Activated T-helper 1 cell treated with anti-CD3 and anti-CD28 coated beads, Interleukin-2, amount 50 U/mL, for 16 hours (primary cell): Measurements from ENCODE around the gene STXBP6.

Experiments used
- DNase-seq, 2 donors: peaks; one replicate each; pipeline ENCODE4 v3.0.0-alpha.2; 2020; ENCODE audit warnings: low read depth in 1 of 2, low spot score in 1 of 2

STXBP6 gene

DNA sequence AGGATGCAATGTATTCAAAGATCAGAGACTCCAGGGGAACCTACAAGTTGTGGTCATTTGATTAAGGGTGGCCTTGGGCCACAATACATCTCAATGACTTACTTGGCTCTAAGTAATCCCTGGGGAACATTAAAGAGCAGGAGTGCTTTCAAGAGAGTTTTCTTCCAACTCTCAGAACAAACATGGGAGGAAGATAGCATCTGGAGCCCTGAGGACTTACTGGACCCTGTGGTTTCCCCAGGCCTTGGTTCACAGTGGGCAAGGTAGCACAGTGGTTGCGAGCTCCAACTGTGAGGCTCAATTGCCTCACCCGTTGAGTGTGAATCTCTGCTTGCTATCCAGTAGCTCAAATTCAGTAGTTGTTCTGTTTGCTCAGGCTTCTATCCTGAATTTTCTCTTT, 32.4 kb downstream of the STXBP6 start:
- DNase-seq = no peak

DNA sequence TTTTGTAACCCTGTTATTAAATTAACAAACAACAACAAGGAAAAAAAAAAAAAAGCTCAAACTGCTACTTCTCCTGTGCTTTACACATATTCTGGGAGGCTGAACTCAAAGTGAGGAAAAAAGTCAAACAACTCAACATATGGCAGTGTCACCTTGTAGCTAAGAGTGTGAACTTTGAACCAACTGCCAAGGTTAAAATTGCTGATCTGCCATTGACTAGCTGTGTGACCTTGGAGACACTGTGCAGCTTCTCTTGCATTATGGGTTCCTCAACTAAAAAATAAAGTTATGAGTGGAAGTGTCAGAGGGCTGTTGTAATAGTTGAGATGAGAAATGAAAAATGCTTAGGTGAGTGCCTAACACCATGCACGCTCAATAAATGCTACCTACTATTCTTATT, 34.2 kb downstream of the STXBP6 start:
- no peak for DNase-seq

DNA sequence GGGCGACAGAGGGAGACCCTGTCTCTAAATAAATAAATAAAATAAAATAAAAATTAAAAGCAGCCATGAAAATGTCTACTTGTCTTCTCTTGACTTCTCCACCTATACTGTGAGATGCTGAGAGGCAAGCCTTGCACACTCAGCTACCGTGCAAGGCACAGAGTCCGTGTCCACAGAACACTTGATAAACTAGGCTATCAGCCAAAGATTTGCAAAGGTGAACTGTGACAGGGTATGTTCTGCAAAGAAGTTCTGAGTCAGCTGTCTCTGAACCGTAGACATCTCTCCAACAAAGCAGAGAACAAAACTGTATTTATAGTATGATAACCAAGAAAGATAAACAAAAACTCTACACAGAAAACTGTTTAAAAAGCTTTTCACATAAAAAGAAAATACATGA, 35.5 kb downstream of the STXBP6 start:
- no peak for DNase-seq

DNA sequence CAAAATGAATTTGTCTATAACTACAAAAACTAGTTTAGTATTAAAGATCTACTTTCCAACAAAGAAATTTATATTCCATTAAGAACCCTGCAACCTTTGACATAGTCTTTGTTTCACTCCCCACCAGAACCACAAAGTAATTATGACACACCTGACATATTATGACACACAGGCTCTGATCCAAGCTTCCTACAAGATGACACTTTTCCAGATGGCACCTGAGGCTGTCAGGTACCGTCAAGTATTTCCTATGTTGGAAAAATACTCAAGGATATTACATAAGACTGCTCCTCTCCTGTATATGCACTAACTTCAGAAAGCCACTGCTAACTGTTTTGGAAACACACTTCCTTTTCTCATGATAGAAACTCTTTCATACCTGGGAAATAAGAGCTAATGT, 38.9 kb downstream of the STXBP6 start:
- DNase-seq = no peak

DNA sequence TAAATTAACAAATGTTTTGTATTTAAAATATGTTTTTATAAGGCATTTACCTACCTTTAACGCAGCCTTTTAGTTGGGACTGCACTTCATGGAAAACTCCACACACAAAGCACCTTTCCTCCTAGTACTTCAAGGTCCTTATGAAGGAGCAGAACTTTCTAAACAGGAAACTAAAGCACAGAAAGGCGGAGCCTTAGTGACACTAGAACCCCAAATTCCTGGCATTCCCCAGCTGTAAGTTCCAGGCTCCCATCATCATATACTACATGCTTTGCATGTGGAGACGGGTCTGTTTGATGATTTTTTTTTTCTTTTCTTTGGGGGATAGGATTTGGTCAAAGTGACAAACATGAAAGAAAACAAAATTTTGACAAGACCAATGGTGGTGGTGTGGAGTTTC, 39.5 kb downstream of the STXBP6 start:
- no peak for DNase-seq

DNA sequence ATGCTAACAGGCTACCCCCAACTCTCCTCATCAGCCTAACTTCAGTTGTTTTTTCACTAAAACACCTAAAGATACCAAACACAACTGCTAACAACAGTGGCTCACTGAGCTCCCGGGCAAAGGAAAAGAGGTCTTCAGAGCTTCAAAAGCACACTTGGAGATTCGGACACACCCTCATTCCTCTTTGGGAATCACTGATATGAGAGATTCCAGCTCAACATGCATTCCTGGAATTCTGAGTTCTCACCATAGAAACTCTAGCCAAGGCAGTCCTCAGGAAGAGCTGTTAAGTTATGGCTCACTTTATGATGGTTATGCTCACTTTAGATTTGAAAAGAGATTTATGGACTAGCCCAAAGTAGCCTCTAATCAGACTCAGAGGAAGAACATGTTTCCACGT, 40.1 kb downstream of the STXBP6 start:
- DNase-seq = no peak

DNA sequence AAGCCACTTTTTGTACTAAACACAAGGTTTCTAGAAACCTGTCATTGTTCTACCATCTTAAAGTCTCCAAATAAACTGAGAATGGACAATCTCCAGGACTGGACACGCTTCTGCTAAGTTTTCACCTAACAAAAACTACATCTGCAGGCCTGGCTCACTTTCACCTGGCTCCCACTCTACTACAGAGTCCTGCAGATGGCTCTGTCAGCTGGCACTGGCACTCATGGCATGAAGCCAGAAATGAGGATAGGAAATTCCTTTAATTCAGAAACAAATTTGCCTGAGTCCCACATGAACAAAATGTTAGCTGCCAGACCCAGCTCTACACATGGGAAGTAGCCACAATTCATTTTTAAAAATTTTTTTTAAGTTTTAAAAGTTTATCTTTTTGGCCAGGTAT, 42.1 kb downstream of the STXBP6 start:
- no peak for DNase-seq

DNA sequence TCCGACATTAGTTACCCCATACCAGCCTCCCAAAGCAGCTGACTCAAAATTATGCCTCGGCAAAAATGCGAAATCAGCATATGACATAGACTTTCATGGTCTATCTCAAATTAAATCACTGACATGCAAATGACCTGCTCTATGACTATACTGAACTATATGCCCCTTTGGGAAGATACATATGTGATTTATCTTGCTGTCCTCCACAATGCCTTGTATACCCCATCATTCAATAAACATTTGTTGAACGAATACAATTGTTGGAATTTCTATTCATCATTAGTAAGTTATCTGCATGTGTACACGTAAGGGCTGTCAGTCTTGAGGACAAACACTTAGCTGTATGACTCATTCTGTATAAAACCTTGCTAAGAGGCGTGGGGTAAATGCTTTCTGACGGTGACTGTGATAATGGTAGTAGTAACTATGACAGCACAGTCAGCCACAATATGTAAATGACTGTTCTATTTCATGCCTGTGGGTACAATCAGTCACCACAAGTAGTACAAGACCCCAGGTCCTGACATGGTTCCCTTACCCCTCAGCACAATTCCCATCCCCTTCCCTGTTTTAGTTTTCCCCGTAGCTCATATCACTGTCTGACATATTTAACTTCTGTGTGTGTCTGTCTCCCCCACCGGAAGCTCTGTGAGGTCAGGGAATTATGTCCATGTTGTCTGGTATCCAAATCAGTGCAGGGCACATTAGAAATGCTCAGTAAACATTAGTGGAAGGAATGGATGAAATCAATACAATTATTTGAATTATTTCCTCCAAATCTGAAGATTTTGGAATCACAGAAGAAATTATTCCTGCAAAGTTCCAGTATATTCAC, 42.8 kb downstream of the STXBP6 start:
- no peak for DNase-seq

DNA sequence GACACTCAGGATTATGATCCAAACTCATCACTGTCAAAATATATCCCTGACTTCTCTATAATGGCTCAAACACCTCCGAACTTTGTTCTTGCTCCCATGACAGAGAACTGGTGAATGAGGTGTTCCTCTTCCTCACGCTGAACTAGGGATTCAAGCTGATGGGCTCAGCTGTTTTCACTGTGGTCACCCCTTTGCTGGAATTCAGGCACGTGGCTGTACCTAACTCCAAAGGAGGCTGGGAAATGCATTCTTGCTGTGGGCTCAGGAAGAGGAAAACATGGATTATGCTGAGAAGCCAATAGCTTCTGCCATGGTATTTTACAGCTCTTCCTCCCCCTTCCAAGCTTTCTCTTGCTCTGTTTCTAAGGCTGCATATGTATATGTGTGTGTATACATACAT, 43.9 kb downstream of the STXBP6 start:
- no peak for DNase-seq

DNA sequence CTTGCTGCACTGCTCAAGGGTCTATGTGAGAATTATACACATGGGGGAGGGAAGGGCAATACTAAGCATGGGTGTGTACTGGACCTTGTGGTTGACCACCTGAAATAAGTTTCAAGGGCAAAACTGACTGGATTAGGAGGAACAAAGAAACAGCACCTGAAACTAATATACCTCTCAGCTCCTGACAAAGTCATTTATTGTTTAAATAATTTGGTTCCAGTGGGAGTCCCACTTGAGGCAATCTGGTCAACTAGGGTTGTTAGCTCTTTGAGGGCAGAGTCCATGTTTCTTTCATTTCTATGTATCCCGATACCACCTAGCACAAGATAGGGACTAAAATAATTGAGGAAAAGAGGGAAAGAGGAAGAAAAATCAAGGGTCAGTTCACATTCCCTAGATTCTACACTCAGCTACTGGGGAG, 45.5 kb downstream of the STXBP6 start:
- DNase-seq = no peak

DNA sequence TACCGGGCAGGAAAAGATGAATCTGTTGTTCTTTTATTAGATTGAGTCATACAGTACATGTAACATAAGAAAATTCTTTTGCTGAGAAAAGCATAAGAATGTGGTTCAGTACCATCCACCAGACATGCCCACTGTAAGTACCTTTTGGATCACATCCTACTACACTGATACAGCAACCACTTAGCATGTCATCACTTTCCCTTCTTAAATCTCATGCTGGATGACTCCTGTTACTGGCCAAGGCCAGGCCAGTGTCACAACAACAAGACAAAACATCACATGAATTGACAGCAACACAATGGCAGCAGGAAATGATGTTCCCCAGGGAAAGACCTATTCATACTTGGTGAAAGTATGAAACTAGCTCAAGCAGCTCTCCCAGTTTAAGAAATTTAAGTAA, 46.4 kb downstream of the STXBP6 start:
- no peak for DNase-seq

DNA sequence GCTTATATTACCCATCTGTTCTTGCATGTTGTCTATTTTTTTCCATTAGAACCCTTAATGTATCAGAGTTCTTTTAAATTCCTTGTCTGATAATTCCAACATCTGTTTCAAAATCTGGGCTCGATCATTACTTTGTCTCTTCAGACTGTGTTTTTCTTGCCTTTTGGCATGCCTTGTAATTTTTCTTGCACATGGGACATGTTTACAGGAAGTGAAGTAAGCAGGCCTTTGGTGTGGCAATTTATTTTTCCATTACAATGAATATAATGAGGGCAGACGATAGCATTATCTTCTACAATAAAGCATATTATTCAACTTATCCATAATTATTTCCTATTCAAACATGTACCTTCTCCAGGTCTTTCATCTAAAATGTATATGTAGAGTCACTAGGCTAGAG, 48.3 kb downstream of the STXBP6 start:
- DNase-seq = no peak

DNA sequence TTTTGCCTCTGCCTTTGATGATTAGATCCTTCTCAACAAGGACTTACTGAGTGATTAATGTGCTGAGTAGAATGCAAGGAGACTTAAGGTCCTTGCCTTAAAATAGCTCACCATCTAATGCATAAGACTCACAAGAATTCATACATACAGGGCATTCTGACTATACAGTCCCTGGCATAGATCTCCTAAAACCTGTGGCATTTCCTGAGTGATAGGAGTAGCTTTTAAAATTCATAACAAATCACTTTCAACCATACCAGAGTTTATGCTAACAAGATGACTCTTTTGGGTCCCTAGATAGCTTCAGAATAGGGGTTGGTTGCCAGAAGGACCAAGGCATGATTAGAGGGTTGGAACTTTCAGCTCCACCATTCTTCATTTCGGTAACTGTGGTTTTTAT, 48.8 kb downstream of the STXBP6 start:
- DNase-seq = no peak

DNA sequence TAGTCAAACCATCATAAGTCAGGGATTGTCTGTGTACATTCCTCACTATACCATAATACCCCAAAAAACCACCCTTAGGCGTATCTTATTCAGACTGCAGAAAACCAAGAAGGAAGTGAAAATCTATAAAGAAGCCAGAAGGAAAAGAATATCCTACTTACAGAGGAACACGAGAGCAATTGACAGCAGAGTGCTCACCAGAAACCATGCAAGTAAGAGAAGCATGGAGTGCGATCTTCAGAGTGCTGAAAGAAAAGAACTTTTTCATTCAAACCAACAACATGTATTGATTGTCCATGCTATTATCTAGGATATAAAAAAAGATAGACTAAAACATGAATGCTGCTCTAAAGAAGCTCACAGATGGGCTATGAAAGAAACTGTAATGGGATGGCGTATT, 50.8 kb downstream of the STXBP6 start:
- DNase-seq = no peak

DNA sequence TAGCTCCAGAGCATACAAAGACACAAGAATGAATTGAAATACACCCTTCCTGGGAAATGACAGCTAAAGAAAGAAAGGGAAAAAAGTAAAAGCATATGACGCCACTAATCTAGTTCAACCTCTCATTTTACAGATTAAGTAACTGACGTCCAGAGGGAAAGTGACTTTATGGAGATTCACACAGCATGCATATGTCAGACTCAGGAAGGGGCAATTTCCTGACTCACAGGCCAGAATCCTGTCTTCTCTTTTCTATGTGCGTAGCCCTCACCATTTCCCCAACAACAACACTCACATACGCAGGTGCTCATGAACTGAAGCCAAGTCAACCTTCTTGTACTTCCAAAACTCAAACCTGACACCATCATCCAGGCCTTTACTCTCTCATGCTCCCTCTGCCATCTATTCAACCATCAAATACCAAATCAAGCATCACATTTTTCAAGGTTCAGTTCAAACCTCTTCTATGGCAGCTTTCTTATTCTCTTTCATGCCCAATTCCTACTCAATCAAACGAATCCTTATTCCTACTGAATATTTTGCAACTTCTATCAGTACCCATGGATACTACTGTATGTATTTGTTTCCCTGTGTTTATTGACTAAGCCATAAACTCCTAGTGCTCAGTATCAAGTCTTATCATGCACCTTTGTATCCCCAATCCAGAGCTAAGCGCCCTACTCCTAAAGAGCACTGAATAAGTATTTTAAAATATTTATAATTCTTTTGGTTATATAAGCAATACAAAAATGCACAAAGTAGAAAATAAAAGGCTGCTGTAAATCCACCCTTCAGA, 52.8 kb downstream of the STXBP6 start:
- no peak for DNase-seq

DNA sequence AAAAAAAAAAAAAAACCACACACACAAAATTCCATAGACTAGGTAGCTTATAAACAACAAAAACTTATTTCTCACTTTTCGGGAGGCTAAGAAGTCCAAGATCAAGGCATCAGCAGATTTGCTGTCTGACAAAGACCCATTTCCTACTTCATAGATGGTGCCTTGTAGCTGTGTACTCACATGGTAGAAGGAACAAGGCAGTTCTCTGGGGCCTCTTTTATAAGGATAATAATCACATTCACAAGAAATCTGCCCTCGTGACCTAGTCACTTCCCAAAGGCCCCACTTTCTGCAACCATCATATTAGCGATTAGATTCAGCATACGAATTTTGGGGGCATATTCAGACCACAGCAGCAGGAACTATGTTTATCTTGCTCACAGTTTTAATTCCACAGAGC, 54.9 kb downstream of the STXBP6 start:
- DNase-seq = no peak

DNA sequence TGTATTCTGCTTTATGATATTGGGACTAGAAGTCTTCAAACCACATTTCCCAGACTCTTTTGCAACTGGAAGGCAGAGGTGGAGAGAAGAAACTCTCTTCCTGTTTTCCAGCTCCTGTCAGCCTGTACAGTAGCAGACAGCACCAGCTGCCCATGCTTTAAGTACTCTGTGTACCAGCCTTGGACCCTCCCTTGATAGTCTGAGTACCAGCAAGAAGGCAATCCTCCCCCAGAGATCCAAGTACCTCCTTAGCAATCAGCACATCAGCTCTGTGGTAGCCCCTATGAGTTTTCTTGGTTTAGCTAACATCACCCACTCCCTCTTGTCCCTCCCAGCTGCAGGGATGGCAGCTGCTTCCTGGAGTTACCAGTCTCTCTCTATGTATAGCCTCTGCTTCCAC, 56.3 kb downstream of the STXBP6 start:
- no peak for DNase-seq

DNA sequence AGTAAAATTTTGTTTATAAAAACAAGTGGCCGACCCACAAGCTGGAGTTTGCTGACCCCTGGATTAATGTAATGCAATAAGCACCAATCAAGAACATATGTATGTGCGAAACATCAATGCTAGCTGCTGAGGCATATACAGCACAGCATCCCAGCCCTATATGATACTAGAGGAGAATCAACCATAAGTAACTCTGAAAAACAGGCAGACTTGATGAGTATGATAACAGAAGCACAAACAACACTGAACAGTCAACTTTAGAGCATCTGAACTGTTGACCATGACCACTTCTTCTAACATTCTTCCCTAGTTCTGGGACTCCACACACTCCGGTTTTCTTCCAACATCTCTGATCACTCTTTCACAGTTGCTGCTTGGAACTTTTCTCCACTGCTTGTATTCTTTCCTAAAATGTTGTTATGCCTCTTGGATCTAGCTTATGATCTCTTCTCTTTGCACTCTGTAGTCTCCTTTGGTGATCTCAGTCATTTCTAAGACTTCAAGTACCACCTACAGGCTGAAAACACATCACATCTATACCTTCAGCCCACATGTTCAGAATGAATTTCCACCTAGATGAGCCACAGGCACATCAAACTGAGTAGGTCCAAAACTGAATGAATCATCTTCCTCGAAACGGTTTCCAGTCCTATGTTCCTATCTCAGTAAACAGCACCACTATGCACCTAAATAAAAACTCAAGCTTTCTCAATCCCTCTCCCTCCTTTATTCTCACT, 57.2 kb downstream of the STXBP6 start:
- DNase-seq = no peak

DNA sequence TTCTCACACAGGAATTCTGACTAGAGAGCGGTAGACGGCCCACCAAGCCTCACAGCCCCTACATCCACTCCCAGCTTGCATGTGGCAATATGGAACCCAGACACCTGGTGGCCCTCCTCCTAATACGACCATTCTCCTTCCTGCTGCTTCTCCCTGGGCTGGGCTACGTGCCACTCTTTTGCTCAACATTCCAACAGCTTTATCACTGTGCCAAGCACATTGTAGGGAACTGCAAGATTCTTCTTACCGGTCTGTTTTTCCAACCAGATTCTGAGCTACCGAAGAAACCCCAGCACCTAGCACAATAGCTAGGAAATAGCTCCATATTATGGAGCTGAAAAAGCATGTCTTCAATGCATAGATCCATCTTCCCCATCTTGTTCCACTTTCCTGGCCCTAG, 58.1 kb downstream of the STXBP6 start:
- no peak for DNase-seq

DNA sequence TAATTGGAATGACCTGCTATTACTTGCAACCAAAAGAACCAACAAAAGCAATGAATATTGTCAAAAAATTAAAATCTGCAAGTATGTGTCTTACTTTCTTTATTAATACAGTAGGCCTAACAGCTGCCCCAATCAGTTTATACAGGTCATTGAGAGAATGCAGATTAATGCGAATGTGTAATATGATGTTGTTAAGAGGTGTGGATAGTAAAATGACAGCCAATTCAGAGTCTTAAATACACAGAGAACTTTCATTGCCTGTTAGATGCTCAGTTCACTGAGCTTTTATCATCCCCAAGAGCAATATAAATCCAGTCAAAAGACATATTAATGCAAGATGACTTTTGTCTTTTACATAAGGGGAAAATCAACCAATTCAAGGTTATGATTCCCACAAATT, 58.7 kb downstream of the STXBP6 start:
- DNase-seq = no peak

DNA sequence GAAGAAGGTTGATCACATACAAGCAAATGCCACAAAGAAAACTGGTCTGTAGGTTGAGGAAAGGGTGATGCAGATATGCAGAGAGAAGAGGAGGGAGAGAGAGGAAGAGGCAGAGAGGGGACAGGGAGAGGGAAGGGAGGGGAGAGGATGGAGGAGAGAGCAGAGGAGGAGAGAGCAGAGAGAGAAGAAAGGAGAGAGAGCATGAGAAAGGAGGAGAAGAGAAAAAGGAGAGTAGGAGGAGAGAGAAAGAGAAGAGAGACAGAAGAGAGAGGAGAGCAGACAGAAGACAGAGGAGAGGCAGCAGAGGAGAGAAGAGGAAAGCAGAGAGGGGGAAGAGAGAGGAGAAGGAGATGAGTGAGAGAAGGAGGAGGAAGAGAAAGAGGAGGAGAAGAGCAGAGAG, 59.2 kb downstream of the STXBP6 start:
- DNase-seq = no peak

DNA sequence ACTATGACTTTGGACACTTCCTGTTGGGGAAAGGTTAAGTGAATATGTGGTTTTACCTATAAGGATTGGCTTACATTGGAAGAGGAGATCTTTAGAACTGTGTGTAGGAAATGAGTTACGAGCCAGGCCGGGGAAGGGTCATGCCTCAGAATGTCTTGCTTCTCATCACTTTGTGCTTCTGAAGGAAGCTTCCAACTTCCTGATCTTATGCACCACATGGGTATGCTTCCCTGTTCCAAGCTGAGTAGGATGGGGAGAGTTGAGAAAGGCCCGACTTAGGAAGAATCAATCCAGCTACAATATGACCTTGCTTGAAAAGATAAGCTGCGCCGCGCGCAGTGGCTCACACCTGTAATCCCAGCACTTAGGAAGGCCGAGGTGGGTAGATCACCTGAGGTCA, 59.9 kb downstream of the STXBP6 start:
- DNase-seq = no peak
